ENCODE measurements around the gene PRND. TPM values are rescaled to one million over a fixed set of nuclear protein-coding genes. Genes with fewer than 3 reads are reported as not detected.

Gene PRND
- total and polyA plus RNA-seq, 2 of the 4 experiments (the other 2 are of a cell fraction) = not detected

DNA sequence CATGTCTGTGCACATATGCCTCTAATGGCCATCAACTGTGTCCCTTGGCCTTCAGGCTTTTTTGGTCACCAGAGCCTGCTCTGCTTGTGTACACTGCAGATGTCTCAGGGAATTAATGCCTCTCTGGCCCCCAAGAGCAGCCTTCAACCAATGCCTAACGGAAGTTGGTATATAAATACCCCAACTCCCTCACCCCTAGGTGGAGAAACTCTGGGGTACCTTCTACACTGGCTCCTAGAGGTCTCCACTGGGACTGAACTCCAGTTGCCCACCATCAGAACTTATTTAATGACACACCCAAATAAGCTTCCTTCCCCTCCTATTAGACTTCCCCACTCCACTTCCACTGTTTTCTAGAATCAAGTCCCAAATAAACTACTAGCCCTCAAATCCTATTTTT lies 43.1 kb downstream of the PRND start:
- POLR2A ChIA-PET (ENCODE audit: unreplicated experiment) = no interaction called here
- Histone ChIP-seq H3K9me3 (ENCODE audit: control insufficient read depth, insufficient read depth, low read length) (no peaks in the 10 kb centered on the region), H2BK120ac (ENCODE audit: low read depth, low read length) (no peak overlapping the region), H3K4me2 (ENCODE audit: low read depth, low read length) (no peak overlapping the region), H3K9ac (ENCODE audit: low read depth, low read length) (no peak overlapping the region), H3K27me3 (ENCODE audit: control insufficient read depth, insufficient read depth, low read length) (no peaks in the 10 kb centered on the region), H2AFZ (replicated peaks; ENCODE audit: low read length, poor library complexity) (no peak overlapping the region), H4K20me1 (ENCODE audit: insufficient read depth, low read length) (no peaks in the 10 kb centered on the region), H3K14ac (replicated peaks; ENCODE audit: low read depth, low read length) (no peak overlapping the region), H2BK15ac (ENCODE audit: low read depth, low read length) (no peak overlapping the region), H4K91ac (ENCODE audit: insufficient read depth, low read depth, low read length) (no peak overlapping the region), H4K5ac (ENCODE audit: low read depth, low read length) (no peak overlapping the region), H3K23ac (ENCODE audit: low read depth, low read length) (no peak overlapping the region), H2AK9ac (replicated peaks; ENCODE audit: low read depth, low read length, poor library complexity) (no peak overlapping the region), H2BK5ac (ENCODE audit: low read depth, low read length, poor library complexity, severe bottlenecking) (no peak overlapping the region), H3K36me3 (ENCODE audit: control insufficient read depth, insufficient read depth, low read length) (no peaks in the 10 kb centered on the region), H2AK5ac (ENCODE audit: low read depth, low read length) (no peak overlapping the region), H3K56ac (ENCODE audit: extremely low read depth, insufficient read depth, low read length) (no peak overlapping the region), H3K27ac (ENCODE audit: insufficient read depth, low read length) (no peak overlapping the region), H3K4me1 (ENCODE audit: control insufficient read depth, insufficient read depth, low read length) (peaks cover 8% of the 10 kb centered on the region), H3K4ac (ENCODE audit: low read depth, low read length) (no peak overlapping the region), H3K4me3 (ENCODE audit: insufficient read depth, low read depth, low read length) (no peak overlapping the region), H3K9me1 (ENCODE audit: insufficient read depth, low read length) (0 out of 2 replicates have a peak, but pooled peaks cover 2% of the 10 kb centered on the region), H3K79me1 (ENCODE audit: low read depth in 1 of 2, low read length in 2 of 2) (no peaks in the 10 kb centered on the region), H2BK20ac (ENCODE audit: low read depth, low read length) (no peak overlapping the region), H4K8ac (ENCODE audit: low read depth in 2 of 2, low read length in 2 of 2) (no peak overlapping the region), H3K18ac (ENCODE audit: low read depth, low read length) (no peak overlapping the region)
- DNase-seq = no peak
- no CpG with 5 or more reads among the region's 1 CpG for WGBS, 2 experiments (ENCODE audit: extremely low coverage in 2 of 2, insufficient read length in 1 of 2)
- dilution Hi-C loops (cut with HindIII; ENCODE audit: low sequenced_read_pairs, unreplicated experiment) (no loop called here), in situ Hi-C loops (cut with MboI; ENCODE audit: low sequenced_read_pairs) (no loop called here), intact Hi-C loops (cut with micrococcal nuclease) (no loop called here)
- CTCF ChIA-PET = interaction anchor here (0.9 kb wide), 1 partner anchor 8 kb away, joined by 3 read pairs; no protein-coding TSS in a partner anchor
- no TSS peak for BruUV-seq (replicated peaks)
- no peak for TF ChIP-seq NFE2L2 (IDR thresholded peaks at IDR 0.05; ENCODE audit: low read depth, low read length)
- TF ChIP-seq CHD1 (IDR thresholded peaks at IDR 0.05; ENCODE audit: low read depth, low read length) = no peak
- TF ChIP-seq CEBPB (IDR thresholded peaks at IDR 0.05; ENCODE audit: low read depth, low read length) = no peak
- no peak for ATAC-seq (ENCODE audit: low read depth)

All from IMR-90 (cell line).